ENCODE results near the gene TMEM120B.
"Not testable (repeated sequence)": the region's sequence is repeated elsewhere in the genome, so short reads cannot be mapped to it uniquely, and the experiment has no call there.

TMEM120B gene

DNA sequence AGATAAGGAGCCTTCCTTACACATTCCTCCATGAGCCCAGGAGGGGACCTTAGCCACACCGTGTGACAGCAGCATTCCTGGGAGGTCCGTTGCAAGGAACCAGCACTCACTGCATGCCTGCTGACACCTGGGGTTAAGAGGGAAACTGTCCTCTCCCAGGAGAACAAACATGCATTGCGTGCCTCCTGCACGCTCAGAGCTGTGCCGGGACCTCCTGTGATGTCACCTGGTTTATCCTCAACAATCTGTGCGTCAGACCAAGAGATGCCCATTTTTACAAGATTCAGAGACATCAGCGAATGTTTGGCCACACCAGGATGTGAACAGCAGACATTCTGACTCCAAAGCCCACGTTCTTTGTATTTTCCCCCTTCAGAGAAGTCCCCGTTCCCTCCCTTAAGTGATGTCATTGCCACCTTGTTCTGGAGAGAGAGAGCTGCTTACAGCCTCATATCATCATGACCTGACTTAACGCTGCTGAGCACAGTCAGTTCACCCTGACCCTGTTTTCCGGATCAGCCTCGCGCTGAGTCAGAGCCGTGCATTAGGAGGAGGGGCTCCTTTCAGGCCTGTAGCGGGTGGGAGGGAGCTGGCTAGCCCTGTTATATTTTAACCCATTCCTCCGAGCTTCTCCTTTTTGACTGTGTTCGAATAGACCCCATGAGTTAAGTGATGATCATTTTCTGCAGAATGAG is 36.2 kb downstream of the TMEM120B start:
- peak; percentile 34 for DNase-seq

DNA sequence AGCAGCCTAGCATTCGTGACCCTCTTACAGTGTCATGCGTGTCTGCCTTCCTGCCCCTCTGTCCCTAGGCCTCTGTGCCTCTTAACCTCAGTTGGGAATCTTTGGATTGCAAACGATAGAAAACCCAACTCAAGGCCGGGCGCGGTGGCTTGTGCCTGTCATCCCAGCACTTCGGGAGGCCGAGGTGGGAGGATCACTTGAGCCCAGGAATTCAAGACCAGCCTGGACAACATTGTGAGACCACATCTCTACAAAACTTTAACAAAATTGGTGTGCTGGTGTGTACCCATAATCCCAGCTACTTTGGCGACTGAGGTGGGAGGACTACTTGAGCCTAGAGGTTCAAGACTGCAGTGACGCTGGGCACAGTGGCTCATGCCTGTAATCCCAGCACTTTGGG is 36.7 kb downstream of the TMEM120B start:
- no peak for DNase-seq

DNA sequence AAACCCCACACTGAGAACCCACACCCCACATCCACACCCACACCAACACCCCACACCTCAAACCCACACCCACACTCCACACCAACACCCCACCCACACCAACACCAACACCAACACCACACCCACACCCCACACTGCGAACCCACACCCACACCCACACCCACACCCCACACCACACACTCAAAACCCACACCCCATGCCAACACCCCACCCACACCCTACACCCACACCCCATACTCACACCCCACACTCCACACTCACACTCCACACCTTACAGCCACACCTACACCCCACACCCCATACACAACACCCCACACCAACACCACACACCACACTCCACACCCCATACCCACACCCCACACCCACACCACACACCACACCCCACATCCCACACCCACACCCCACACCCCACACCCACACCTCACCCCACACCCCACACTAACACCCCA is 38.0 kb downstream of the TMEM120B start:
- no peak for DNase-seq

DNA sequence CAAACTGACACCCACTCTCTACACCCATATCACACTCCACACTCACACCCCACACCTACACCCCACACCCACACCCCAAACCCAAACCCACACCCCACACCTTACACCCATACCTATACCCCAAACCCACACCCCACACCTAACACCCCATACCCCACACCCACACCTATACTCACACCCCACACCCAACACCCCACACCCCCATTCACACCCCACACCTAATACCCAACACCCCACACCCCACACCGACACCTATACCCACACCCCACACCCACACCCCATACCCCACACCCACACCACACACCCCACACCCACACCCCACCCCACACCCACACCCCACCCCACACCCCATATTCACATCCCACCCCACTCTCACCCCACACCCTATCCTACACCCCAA is 38.5 kb downstream of the TMEM120B start:
- DNase-seq = no peak

DNA sequence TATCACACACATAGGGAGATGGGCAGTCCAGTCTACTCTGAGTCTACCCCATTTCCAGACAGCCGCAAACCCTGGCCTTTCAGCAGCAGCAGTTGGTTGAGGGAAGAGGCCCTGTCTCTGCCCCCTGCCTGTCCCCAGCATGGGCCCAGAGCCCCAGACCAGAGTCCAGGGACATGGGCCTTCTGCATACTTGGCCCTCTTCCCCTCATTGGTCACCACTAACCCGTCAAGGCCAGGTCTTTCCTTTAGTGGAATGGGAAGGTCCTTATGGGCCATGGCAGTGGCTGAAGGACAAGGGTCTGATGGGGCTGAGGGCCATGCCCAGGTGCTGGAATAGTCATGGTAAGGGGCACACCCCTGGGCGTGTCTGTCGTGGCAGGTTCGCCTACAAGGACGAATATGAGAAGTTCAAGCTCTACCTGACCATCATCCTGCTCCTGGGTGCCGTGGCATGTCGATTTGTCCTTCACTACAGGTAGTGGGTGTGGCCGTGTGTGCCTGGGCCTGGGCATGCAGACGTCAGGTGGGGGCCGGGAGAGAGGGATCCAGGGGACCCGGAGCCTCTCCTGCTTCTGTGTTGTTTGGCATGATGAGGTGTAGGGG is 39.3 kb downstream of the TMEM120B start:
- no peak for DNase-seq

DNA sequence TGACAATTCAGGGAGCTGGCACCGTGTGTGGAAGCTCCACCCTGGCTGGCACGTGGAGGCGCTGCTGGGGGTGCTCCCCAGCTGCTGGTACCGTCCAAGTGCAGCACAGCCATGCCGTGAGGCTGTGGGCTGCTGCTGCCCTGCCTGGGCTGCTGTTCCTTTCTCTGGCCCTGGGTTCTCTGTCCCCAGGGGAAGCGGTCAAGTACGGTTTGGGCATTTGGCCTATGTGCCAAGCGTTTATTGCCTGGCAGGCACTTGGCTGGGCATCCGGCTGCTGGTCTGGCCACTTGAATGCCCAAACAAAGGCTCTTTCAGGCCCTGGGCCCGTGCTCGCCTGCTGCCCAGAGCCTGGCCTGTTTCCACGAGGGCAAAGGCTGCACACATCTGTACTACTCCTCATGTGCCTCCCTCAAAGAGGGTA is 41.3 kb downstream of the TMEM120B start:
- DNase-seq = no peak

DNA sequence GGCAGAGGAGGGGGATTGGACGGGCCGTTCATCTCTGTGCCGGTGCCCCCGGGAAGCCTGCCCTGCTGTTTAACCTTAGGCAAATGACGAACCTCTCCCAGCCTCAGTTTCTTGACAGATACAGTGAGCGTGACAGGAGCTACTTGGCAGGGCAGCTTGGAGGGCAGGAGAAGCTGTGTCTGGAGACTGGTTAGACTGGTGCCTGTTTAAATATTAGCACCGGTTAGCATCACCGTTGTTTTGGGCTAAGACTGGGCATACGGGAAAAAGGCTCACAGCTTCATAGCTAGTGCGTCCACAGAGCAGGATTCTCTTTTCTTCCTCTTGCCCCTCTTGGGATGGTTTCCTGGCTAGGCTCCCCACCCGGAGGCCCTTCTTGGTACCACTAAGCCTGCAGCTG is 42.3 kb downstream of the TMEM120B start:
- no peak for DNase-seq

DNA sequence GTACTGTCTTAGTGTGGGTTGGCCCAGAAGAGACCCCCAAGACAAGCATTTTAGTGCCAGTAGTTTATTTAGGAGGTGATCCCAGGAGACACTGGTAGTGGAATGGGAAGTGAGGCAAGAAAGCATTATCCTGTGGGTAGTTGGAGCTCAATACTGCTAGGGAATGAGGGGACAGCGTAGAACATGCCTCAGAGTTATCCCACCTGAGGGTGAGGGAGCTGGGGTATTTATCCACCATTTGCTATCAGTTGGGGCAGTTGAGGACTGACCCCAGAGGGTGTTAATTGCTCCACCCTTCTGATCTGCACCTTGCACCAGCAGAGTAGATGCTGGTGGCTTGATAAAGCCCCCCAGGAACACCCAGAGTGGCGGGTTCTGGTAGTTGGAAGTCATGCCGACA is 43.0 kb downstream of the TMEM120B start:
- DNase-seq = no peak

DNA sequence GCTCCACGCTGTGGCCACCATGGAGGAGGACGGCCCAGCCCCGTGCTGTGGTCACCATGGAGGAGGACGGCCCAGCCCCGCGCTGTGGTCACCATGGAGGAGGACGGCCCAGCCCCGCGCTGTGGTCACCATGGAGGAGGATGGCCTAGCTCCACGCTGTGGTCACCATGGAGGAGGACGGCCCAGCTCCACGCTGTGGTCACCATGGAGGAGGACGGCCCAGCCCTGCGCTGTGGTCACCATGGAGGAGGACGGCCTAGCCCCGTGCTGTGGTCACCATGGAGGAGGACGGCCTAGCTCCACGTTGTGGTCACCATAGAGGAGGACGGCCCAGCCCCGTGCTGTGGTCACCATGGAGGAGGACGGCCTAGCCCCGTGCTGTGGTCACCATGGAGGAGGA is 46.0 kb downstream of the TMEM120B start:
- DNase-seq = not testable (repeated sequence)

DNA sequence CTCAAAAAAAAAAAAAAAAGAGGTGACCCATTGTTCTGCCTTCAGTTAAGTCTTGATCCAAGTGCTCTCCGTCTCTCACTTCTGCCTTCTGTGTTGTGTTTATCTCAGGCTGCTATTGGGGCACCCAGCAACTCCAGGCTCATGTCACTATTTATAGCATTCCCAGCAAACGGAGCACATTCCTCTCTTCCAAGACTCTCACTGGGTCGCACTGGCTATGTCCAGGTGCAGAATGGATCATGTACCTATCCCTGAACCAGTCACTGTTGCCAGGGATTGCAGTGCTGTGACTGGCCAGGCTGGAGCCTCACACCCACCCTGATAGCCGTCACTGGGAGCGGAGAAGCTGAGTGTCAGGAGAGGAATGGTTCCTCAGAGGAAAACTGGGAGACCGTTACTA is 49.7 kb downstream of the TMEM120B start:
- no peak for DNase-seq

DNA sequence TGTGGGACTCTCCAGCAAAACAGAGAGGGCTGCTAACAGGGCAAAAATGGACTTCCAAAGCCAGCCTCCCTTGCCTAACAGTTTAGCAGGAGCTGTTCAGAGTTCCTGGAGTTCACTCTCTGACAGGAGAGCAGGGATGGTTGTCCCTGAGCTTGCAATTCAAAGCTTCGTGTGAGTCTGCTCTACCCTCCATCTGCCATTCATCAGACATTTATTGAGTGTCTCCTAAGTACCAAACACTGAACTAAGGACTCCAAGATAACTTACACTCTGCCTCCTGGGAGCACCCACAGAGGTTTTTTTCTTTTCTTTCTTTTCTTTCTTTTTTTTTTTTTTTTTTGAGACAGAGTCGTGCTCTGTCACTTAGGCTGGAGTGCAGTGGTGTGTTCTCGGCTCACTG is 52.3 kb downstream of the TMEM120B start:
- no peak for DNase-seq

DNA sequence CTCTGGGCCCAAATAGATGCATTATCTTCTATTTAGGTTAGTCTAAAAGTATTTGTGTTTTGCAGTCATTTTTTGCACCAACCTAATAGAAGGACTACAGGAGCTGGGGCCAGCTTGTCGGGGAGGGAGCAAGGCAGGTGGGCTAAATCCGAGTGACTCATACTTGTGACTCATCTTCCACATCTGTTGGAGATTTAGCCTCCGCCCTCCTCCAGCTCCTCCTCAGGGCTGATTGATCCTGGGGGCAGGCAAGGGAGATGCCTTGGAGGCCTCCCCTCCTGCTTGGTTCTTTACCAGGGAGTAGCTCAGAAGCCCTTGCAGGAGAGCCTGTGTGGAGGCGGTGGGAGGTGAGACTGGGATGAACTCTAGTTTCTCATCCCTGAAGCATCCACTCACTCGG is 53.0 kb downstream of the TMEM120B start:
- no peak for DNase-seq

DNA sequence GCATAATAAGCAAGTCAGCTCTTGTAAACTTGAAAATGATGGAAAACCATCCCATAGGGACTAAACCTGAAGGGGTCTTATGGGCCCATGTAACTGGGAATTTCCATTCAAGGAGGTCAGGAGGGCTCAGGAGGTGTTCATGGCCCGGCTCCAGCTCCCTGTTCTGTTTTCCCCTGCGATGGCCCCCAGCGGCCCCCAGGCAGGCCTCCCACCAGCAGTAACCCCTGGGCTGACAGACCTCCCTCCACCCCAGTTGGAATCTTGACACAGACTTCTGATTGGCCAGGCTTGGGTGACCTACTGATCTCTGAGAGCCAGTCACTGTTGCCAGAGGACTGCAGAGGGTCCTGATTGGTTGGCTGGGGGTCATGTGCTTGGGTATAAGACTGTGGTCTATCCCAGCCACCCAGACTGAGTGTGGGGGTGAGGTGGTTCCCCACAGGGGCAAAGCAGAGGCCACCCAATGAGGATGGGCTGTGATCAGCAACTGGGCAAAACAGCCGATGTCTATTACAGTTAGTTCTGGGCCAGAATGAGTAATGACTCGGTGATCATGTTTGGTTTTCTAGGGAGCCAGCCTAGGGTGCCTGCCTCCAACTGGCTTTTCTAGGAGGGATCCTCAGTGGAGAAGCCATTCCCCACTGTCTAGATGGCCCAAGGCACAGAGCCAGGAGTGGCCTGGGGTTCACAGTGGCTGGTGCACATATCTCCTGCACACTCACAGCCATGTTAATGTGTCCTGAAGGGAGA is 53.9 kb downstream of the TMEM120B start:
- no peak for DNase-seq

DNA sequence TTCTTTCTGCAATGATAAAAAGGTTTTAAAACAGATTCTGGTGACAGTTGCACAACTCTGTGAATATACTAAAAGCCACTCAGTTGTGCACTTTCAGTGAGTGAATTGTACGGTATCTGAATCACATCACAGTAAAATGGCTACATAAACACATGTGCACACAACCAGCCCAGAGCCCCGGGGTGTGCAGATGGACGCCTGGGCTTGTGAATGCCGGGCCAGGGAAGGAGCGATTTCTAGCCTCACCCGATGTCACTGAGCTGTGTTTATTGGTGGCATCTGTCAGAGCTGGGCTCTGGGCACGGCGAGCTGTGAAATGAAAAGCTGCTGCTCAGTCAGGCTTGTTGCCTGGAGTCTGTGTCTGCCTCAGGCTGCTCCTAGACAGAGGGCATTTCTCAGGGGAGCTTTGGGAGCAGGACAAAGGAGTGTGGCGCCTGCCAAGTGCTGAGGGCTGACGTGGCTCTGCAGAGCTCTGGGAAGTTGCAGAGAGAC is 55.0 kb downstream of the TMEM120B start:
- DNase-seq = no peak

DNA sequence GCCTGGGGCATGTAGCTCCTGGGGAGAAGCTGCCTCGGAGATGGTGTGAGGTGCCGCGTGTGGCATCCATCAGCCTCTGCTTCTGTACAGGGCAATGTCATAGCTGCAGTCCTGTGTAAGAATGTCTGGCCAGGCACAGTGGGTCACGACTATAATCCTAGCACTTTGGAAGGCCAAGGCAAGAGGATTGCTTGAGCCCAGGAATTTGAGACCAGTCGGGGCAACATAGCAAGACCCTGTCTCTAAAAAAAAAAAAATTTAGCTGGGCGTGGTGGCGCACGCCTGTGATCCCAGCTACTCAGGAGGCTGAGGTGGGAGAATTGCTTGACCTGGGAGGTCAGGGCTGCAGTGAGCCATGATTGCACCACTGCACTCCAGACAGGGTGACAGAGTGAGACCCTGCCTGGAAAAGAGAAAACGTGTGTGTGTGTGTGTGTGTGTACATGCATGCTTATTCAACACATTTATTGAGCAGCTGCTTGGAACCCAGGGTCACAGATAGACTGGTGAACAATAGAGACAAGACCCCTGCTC is 56.8 kb downstream of the TMEM120B start:
- no peak for DNase-seq

DNA sequence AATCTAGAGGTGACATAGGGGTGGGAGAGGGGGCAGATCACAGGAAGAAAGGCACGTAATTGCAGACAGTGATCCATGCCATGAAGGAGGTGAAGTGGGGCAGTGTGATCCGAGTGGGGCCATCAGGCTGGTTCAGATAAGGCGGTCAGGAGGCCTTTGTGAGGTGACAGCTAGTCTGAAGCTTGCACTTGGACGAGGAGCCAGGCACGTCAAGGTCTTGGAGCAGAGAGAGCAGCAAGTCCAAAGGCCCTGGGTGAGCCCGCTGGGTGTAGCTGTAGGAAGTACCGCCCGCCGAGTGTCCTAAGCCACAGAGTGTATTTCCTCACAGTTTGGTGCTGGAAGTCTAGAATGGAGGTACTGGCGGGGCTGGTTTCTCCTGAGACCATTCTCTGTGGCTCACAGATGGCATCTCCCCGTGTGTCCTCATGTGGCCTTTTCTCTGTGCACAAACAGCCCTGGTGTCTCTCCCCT is 57.3 kb downstream of the TMEM120B start:
- DNase-seq = no peak

DNA sequence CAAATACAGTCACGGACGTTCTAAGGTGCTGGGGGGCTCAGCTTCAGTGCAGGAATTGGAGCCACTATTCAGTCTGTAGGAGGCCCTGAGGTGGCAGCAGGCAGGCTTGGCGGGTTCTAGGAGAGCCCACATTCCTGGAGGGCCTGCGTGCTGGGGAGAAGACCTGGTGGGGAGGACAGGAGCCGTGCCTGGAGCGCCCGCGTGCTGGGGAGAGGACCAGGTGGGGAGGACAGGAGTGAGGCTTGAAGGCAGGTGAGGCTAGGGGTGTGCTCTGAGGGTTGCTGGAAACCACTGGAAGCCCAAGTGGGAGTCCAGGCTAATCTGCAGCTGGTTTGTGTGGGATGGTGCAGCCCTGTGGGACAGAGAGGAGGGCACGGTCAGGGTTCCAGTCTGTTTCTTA is 57.8 kb downstream of the TMEM120B start:
- no peak for DNase-seq

DNA sequence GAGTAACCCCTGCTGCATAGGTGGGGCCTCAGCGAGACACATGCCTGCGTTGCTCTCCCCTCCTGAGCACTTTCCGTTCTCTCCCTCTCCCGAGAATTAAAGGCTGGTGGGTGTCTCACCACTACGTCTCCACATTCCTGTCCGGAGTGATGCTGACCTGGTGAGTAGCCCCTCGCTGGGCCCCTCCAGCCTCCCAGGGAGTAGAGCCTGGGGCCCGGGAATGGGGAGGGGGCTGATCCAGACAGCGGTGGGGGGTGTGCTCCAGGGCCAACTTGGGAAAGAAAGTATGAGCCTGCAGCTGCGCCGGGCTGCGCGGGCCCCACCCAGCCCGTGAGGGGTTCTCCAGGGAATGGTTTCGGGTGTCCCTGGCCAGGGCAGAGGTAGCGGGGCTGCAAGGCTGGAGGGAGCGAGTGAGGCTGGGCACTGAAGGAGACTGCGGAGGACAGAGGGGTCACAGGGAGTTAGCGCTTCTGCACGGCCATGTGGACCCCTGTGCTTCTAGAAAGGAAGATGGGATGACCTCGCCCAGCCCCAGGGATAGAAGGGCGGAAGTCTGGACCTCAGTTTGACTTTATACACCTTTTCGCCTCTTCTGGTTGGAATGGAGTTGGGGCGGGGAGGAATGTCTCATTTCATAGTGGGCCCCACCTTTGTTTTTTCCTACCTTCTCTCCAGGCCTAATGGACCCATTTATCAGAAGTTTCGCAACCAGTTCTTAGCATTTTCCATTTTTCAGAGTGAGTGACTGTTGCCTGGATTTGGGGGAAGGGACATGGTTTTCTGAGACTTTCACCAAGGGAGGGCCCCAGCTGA is 58.5 kb downstream of the TMEM120B start:
- DNase-seq = no peak

DNA sequence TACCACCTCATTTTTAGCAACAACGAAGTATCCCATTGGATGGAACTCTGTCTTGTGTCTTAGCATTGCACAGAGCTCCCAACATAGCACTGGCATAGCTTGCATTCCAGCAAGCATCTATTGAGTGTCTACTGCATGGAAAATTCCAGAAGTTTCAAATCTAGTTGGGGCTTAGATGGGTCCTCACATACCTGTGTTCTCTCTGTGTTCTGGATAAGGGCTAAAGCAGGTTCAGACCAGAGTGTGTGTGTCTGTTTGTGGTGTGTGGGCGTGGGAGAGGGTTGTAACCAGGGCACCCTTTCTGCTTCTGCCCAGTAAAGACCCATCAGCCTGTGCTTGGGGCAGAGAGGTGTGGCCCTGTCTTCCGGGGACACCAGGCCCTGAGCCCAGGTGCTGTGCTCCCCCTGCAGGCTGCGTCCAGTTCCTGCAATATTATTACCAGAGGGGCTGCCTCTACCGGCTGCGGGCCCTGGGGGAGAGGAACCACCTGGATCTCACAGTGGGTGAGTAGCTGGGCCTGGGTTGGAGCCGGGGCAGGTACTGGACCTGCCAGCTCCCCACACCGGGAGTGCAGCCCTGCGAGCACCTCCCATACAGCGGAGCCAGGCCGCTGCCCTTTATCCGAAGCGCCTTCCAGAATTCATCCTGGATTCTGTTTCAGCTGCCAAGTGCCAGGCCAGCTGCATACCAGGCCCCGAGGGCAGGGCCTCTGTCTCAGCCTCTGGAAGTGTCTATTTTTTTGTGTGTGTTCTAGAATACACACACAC is 60.6 kb downstream of the TMEM120B start:
- peak; percentile 80 for DNase-seq

DNA sequence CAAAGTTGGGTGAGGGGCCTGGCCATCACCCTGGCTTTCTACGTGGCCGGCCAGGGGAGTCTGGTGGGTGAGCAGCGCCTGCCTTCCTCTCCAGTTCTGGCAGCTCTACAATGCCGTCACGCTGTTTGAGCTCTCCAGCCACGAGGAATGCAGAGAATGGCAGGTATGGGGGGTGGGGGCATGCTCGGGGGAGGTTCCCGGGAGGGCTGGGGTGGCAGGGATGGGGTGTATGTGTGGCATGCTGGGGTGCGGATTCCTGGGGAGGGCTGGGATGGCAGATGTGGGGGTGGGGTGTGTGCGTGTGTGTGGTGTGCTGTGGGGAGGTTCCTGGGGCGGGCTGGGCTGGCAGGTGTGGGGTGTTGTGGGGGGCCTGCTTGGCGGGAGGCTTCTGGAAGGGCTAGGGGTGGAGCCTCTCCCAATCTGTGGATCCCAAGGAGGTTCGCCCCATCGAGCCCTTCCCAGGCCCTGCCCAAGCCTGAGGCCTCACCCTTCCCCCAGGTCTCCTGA is 62.5 kb downstream of the TMEM120B start:
- no peak for DNase-seq

DNA sequence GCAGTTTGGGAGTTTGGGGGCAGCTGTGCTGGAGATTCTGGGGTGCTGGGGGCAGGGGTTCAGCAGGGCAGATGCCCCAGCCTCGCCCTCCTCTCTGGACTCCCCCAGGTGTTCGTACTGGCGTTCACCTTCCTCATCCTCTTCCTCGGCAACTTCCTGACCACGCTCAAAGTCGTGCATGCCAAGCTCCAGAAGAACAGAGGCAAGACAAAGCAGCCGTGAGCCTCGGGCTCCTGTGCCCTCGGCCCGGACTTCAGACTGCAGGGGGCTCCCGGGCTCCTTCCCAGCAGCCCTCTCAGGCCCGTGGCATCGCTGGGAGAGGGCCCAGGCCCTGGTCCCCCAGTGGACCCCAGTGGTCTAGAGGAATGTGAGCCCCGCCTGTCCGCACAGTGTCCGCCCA is 62.9 kb downstream of the TMEM120B start:
- no peak for DNase-seq

Measured in activated CD8-positive, alpha-beta memory T cell treated with anti-CD3 and anti-CD28 coated beads, Interleukin-2, amount 50 U/mL, for 4 hours (primary cell).